B cell (primary cell): Measurements from ENCODE around the gene PTH2R.
"Not testable (repeated sequence)": the region's sequence is repeated elsewhere in the genome, so short reads cannot be mapped to it uniquely, and the experiment has no call there.

ENCODE experiments used
- EZH2 ChIP-seq: IDR thresholded peaks from 2 replicates; pipeline ENCODE4 v1.6.1; 2012; ENCODE audit warnings: borderline replicate concordance, low read depth, mild to moderate bottlenecking, moderate library complexity, low read length; ENCODE audit not compliant: insufficient read depth, poor library complexity, severe bottlenecking
- TF ChIP-seq, protein P1 (sequence below): fragments of 200-600 bp; IDR thresholded peaks from one replicate; pipeline ENCODE4 v1.8.0; 2022; ENCODE audit warnings: antibody characterized with exemption, mild to moderate bottlenecking

- TF ChIP-seq EZH2: not testable (repeated sequence)
- TF ChIP-seq, protein P1, sequence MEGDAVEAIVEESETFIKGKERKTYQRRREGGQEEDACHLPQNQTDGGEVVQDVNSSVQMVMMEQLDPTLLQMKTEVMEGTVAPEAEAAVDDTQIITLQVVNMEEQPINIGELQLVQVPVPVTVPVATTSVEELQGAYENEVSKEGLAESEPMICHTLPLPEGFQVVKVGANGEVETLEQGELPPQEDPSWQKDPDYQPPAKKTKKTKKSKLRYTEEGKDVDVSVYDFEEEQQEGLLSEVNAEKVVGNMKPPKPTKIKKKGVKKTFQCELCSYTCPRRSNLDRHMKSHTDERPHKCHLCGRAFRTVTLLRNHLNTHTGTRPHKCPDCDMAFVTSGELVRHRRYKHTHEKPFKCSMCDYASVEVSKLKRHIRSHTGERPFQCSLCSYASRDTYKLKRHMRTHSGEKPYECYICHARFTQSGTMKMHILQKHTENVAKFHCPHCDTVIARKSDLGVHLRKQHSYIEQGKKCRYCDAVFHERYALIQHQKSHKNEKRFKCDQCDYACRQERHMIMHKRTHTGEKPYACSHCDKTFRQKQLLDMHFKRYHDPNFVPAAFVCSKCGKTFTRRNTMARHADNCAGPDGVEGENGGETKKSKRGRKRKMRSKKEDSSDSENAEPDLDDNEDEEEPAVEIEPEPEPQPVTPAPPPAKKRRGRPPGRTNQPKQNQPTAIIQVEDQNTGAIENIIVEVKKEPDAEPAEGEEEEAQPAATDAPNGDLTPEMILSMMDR: not testable (repeated sequence)
These were observed 98.8 kb downstream of the PTH2R start for GRCh38 chr2:208505365-208505764.
